Measurements from ENCODE around the gene FCGR3B.
"Not testable (repeated sequence)": the region's sequence is repeated elsewhere in the genome, so short reads cannot be mapped to it uniquely, and the experiment has no call there.

FCGR3B gene

DNA sequence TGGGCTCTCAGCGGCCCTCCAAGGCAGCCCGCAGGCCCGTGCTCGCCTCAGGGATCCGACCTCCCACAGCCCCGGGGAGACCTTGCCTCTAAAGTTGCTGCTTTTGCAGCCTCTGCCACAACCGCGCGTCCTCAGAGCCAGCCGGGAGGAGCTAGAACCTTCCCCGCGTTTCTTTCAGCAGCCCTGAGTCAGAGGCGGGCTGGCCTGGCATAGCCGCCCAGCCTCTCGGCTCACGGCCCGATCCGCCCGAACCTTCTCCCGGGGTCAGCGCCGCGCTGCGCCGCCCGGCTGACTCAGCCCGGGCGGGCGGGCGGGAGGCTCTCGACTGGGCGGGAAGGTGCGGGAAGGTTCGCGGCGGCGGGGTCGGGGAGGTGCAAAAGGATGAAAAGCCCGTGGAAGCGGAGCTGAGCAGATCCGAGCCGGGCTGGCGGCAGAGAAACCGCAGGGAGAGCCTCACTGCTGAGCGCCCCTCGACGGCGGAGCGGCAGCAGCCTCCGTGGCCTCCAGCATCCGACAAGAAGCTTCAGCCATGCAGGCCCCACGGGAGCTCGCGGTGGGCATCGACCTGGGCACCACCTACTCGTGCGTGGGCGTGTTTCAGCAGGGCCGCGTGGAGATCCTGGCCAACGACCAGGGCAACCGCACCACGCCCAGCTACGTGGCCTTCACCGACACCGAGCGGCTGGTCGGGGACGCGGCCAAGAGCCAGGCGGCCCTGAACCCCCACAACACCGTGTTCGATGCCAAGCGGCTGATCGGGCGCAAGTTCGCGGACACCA is 25.0 kb downstream of the FCGR3B start:
- not testable (repeated sequence) for H3K27ac ChIP-seq; H3K4me3 ChIP-seq; DNase-seq (ENCODE audit: low read depth, low spot score); H3K36me3 ChIP-seq (ENCODE audit: insufficient read depth, low read length); H3K9ac ChIP-seq (ENCODE audit: insufficient read length); H3K9me3 ChIP-seq (ENCODE audit: low read depth, low read length)

DNA sequence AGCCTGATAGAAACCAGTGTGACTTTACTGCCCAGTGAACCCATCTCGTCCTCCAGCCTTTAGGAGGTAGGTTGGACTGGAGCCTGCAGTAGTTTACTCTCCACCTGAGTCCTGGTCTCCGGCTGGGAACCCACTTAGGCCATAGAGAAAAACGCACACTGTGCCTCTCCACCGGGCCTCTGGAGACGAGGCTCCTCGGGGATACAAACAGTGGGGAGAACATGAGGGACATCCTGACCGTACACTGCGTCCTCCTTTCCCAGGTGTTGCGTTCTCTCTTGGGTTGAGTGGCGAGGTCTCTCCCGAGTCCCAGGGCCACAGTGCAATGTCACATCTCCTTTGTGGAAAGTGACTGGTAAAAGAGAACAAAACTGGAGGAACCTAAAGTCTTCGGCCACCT is 26.0 kb downstream of the FCGR3B start:
- H3K27ac ChIP-seq; H3K9ac ChIP-seq (ENCODE audit: insufficient read length); H3K36me3 ChIP-seq (ENCODE audit: insufficient read depth, low read length); H3K4me3 ChIP-seq; DNase-seq (ENCODE audit: low read depth, low spot score); H3K9me3 ChIP-seq (ENCODE audit: low read depth, low read length): not testable (repeated sequence)

DNA sequence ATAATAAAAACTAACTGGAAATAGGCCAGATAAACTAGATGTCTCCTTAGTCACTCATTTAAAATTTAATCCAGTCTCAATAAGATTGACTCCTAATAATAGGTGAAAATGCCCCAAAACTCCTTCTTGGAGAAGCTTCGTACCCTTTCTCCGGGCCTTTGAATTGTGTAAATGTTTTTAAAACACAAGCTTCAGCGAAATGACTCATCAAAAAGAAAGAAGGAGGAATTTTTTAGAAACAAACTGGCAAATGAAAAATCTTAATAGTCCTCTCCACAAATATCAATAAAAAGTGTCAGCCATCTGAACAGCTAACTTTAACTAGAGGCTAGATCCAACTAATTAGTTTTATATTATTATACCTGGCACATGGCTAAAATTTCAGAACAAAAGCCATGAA is 33.9 kb downstream of the FCGR3B start:
- not testable (repeated sequence) for H3K9me3 ChIP-seq (ENCODE audit: low read depth, low read length)

DNA sequence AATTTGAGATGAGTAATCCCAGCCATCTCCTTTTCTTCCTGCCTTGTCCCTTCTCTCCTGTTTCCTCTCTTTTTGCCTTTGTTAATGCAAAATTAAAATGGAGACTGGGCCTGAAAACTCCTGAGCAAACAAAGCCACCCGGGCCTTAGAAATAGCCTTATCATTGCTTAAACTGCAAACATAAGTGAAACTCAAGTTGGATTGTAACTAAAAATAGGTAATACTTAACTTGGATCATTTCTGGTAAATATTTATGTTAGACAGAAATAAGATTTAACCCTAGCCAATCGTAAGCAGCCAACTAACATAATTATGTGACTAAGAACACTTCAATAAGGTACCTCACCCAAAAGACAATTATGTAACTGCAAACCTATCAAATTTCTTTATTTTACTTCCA is 35.4 kb downstream of the FCGR3B start:
- not testable (repeated sequence) for H3K9me3 ChIP-seq (ENCODE audit: low read depth, low read length); H3K27ac ChIP-seq; DNase-seq (ENCODE audit: low read depth, low spot score); H3K36me3 ChIP-seq (ENCODE audit: insufficient read depth, low read length); H3K9ac ChIP-seq (ENCODE audit: insufficient read length); H3K4me3 ChIP-seq

More for the DNA sequence above, 33.9 kb downstream of the FCGR3B start:
- DNase-seq (ENCODE audit: low read depth, low spot score); H3K36me3 ChIP-seq (ENCODE audit: insufficient read depth, low read length); H3K4me3 ChIP-seq; H3K9ac ChIP-seq (ENCODE audit: insufficient read length): not testable (repeated sequence)
- 0 out of 2 replicates have a peak overlapping the region, but pooled peaks have one; percentile 13 for H3K27ac ChIP-seq

DNA sequence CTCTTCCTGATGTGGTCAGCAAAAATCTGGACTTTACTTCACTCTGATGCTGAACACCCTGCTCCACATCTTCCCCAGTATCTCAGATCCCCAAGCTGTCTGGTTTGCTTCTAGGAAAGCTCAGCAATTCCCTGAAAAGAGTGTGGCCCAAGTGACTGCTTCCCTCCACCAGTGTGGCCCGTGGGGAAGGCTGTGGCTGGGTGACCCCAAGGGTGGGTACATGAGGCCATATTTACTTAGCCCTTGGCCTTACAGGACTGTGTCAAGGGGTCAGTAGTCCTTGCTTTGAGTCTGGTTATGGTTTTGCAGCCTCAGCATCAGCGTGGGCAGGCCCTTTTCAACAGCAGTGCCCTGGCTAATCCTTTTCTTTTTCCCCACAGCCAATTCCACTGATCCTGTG is 35.8 kb downstream of the FCGR3B start:
- H3K27ac ChIP-seq; H3K9ac ChIP-seq (ENCODE audit: insufficient read length); DNase-seq (ENCODE audit: low read depth, low spot score): not testable (repeated sequence)

DNA sequence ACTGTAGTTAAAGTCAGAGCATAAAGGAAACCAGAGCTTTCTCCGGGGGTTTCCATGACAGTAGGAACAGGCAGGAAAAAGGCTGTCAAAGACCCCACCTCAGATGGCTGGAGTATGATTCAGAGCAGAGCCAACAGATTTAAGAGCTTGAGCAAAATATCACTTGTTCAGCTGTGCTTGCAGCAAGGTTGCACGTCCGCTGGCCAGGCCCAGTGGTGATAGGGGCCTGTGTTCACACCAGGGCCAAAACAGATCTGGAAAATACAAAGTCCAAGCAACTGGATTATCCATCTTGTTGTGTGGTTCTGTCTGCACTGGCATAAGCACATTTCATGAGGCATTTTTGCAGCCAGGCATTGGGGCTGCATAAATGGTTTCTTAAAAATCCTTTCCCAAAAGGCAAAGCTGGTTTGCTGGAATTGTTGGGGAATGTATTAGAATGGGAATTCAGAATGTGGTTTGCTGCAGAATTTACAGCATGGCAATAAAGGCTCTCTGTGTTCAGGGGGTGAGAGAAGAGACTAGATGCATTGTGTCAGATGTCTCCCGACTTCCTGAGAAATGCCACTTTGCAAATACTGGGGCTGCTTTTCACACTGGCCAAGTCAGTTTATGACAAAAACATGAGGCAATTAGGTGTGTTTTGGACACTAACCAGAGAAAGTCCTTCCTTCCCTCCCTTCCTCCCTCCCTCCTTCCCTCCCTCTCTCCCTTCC is 36.5 kb downstream of the FCGR3B start:
- H3K27ac ChIP-seq; H3K4me3 ChIP-seq; H3K9me3 ChIP-seq (ENCODE audit: low read depth, low read length); H3K36me3 ChIP-seq (ENCODE audit: insufficient read depth, low read length); DNase-seq (ENCODE audit: low read depth, low spot score); H3K9ac ChIP-seq (ENCODE audit: insufficient read length): not testable (repeated sequence)

More for the DNA sequence above, 35.8 kb downstream of the FCGR3B start:
- not testable (repeated sequence) for H3K9me3 ChIP-seq (ENCODE audit: low read depth, low read length); H3K4me3 ChIP-seq; H3K36me3 ChIP-seq (ENCODE audit: insufficient read depth, low read length)

DNA sequence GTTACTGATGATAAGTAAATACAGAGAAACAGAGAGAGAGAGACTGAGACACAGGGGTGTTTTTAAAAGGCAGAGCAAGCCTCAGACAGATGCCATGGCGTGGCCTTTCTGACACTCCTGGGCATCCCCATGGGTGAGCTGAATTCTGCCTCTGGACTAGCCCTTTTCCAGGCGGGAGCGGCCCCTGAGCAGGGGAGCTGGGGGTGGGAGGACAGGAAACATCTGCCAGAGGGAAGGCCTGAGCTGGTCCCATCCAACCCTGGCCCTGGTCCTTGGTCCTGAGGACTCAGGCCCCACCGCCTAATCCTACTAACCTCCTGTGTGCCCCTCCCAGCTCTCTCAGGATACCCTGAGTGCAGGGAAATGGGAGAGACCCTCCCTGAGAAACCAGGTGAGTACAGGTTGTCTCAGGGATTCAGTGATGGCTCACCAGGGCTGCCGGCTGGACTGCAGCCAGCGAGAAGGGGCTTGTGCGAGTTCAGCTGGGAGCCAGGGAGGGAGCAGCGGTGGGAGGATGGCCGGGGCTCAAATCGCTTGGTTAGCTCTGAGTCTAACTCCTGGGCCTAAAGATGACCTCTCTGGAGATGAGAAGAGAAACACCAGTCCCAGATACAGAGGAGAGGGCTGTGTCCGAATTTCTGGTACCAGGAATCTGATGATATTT is 37.8 kb downstream of the FCGR3B start:
- not testable (repeated sequence) for H3K36me3 ChIP-seq (ENCODE audit: insufficient read depth, low read length); H3K9me3 ChIP-seq (ENCODE audit: low read depth, low read length); H3K27ac ChIP-seq; H3K4me3 ChIP-seq; DNase-seq (ENCODE audit: low read depth, low spot score); H3K9ac ChIP-seq (ENCODE audit: insufficient read length)

DNA sequence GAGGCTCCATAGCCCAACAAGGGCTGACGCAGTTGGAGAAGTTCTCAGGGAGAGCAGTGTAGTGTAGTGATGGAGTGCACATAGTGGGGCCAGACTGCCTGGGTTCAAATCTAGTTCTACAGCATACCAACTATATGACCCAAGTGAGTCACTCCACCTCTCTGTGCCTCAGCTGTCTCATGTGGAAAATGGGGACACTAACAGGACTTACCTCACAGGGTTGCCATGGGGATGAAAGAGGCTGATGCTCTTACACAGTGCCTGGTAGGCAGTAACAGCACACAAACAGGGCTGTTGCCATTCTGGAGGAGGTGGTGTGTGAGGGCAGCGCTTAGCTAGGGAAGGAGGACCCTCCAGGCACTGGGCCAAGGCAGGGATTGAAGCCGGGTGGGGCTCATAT is 38.4 kb downstream of the FCGR3B start:
- not testable (repeated sequence) for H3K9me3 ChIP-seq (ENCODE audit: low read depth, low read length); H3K27ac ChIP-seq; H3K36me3 ChIP-seq (ENCODE audit: insufficient read depth, low read length); H3K4me3 ChIP-seq; H3K9ac ChIP-seq (ENCODE audit: insufficient read length); DNase-seq (ENCODE audit: low read depth, low spot score)

DNA sequence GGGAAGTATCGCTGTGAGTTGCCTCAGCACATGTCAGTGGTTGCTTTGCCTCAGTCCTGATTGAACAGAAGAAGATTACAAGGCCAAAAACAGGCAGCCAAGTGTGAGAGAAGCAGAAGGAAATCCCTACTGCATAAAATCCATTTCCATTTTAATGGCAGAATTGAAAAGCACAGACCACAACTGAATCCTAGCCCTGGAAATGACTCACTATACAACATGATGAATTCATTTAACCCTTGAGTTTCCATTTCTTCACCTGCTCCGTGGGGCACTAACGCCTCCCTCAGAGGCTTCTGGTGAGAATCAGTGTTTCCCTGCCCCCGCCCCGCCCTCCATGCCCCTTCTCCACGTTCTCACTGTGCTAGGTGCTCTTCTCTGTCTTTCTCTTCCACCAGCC is 41.1 kb downstream of the FCGR3B start:
- not testable (repeated sequence) for H3K36me3 ChIP-seq (ENCODE audit: insufficient read depth, low read length); DNase-seq (ENCODE audit: low read depth, low spot score); H3K9ac ChIP-seq (ENCODE audit: insufficient read length); H3K27ac ChIP-seq; H3K4me3 ChIP-seq; H3K9me3 ChIP-seq (ENCODE audit: low read depth, low read length)

DNA sequence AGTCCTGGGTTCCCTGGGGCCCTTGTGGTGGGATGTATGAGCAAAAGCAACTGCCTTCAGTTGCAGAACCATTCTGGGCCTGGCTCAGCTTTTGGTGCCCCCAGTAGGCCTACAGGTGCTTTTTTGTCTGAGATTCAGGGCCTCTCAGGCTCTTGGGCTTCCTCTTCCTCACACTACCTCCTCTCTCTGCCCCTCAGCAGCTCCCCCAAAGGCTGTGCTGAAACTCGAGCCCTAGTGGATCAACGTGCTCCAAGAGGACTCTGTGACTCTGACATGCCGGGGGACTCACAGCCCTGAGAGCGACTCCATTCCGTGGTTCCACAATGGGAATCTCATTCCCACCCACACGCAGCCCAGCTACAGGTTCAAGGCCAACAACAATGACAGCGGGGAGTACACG is 41.6 kb downstream of the FCGR3B start:
- not testable (repeated sequence) for H3K4me3 ChIP-seq; DNase-seq (ENCODE audit: low read depth, low spot score); H3K27ac ChIP-seq; H3K9me3 ChIP-seq (ENCODE audit: low read depth, low read length); H3K36me3 ChIP-seq (ENCODE audit: insufficient read depth, low read length); H3K9ac ChIP-seq (ENCODE audit: insufficient read length)

DNA sequence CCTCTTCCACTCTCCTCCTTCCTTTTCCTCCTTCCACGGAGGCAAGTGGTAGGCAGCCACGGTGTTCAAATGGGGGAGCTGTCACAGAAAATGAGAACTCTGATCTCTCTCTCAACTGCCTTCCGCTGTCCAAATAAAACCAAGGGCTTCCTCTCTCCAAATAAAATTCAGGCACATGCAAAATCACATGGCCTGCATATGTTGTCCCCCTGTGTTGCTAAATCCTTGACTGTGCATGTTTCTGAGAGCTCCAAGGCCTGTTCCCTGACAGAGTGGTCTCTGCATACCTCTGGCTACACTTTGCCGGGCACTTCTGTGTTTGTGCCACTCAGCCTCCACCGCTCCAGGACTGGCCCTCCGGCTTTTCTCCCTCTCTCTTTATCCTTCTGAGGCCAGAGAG is 42.4 kb downstream of the FCGR3B start:
- not testable (repeated sequence) for H3K9ac ChIP-seq (ENCODE audit: insufficient read length); H3K36me3 ChIP-seq (ENCODE audit: insufficient read depth, low read length); H3K4me3 ChIP-seq; H3K27ac ChIP-seq; DNase-seq (ENCODE audit: low read depth, low spot score); H3K9me3 ChIP-seq (ENCODE audit: low read depth, low read length)

DNA sequence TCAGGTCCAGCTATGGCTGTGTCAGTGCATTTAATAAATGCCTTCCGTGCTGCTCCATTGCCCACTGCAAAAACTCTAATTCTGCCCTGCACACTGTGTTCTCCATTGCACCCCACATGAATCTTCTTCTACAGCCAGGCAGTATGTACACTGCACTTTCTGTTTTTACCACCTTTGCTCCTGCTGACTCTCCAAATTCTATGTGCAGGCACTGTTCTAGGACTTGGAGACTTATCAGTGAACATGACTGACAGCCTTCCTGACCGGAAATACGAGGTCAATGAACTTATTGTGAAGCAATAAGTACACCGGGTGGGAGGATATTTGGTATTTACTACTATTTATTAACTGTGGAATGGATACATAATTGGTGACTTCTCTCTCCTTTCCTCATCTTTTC is 48.1 kb downstream of the FCGR3B start:
- not testable (repeated sequence) for H3K9me3 ChIP-seq (ENCODE audit: low read depth, low read length); H3K36me3 ChIP-seq (ENCODE audit: insufficient read depth, low read length); H3K27ac ChIP-seq; H3K4me3 ChIP-seq; H3K9ac ChIP-seq (ENCODE audit: insufficient read length); DNase-seq (ENCODE audit: low read depth, low spot score)

DNA sequence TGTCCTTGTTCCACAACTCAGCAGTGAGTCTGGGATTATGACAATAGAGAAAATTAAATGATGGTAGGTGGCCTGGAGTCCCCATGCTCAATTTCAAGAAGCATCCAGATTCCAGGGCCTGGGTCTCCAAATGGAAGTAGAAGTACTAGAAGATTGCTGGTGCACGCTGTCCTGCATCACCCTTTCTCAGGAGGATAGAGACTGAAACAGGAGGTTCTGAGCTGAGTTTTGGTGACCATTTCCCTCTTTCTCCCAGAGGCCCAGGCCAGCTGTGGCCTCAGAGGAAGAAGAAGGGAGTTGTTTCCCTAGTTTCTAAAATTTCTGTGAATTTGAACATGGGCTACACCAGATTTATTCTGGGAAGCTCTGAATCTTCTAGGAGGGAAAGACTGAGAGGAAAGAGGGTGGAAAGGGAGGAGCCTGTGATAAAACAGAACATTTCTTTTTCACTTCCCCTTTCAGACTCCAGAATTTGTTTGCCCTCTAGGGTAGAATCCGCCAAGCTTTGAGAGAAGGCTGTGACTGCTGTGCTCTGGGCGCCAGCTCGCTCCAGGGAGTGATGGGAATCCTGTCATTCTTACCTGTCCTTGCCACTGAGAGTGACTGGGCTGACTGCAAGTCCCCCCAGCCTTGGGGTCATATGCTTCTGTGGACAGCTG is 50.0 kb downstream of the FCGR3B start:
- not testable (repeated sequence) for H3K9ac ChIP-seq (ENCODE audit: insufficient read length); DNase-seq (ENCODE audit: low read depth, low spot score); H3K4me3 ChIP-seq; H3K27ac ChIP-seq; H3K36me3 ChIP-seq (ENCODE audit: insufficient read depth, low read length); H3K9me3 ChIP-seq (ENCODE audit: low read depth, low read length)

DNA sequence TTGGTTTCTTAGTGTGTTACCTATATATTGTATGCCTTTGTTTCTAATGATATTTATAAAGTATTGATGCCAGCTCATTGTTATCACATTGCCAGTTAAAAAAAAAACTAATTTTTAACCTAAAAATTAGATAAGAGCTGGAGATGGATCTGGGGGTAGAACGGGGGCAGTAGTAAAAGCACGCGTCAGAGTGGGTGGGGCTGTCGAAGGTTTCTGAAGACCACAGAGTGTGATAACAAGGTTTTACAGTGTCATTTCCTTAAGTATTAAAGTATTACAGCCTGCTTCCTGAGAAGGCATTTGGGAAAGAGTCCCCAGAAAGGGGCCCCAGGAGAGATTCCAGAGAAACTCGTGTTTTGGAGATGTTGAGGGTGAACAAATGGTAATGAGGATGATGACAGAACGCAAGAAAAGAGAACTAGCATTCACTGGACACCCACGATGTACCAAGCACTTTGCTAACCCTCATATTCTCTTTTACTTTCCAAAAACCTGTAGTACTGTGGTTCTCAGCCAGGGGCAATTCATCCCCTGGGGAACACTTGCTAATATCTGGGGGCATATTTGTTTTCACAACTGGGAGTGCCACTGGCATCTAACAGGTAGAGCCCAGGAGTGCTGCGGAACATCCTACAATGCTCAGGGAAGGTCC is 51.0 kb downstream of the FCGR3B start:
- H3K4me3 ChIP-seq, result not testable (repeated sequence)

More for the DNA sequence above, 51.0 kb downstream of the FCGR3B start:
- H3K27ac ChIP-seq; DNase-seq (ENCODE audit: low read depth, low spot score); H3K9me3 ChIP-seq (ENCODE audit: low read depth, low read length); H3K9ac ChIP-seq (ENCODE audit: insufficient read length); H3K36me3 ChIP-seq (ENCODE audit: insufficient read depth, low read length): not testable (repeated sequence)
